HepG2 (cell line): Measurements from ENCODE around the gene DMPK. TPM values are rescaled to one million over a fixed set of nuclear protein-coding genes. Genes with fewer than 3 reads are reported as not detected.

Experiments
- ATAC-seq: fragments of 200-7000 bp; cut with Tn5 transposase; 3 replicates; pipeline ENCODE4 v1.9.1; 2020; ENCODE audit warnings: mild to moderate bottlenecking, moderate library complexity
- BruUV-seq: library from RNA; stranded (reverse); fragments of 400-500 nt; replicated peaks from 2 replicates; lab custom pipeline; 2021; lab: Mats Ljungman, UMichigan
- CTCF ChIA-PET: fragments of 300-600 bp; formaldehyde crosslinking; extraction: SDS; loops from one replicate; lab custom pipeline; 2021; ENCODE audit warnings: low total read pairs, inconsistent platforms, low intra/inter-chr PET ratio; lab: Yijun Ruan, JAX
- POLR2A ChIA-PET: fragments of 350-600 bp; sonication (Branson Sonifier 250); formaldehyde crosslinking; loops from one replicate; lab custom pipeline; 2020; ENCODE audit warnings: antibody characterized with exemption, inconsistent platforms; lab: Yijun Ruan, JAX
- DNase-seq: peaks from one replicate; pipeline ENCODE4 v3.0.0-alpha.2; 2015; ENCODE audit warnings: low spot score
- FAIRE-seq: peaks from 3 replicates; lab custom pipeline; 2011; peaks lifted over from hg19 to GRCh38; lab: Jason Lieb, UNC
- H2AFZ ChIP-seq: one replicate; pipeline ENCODE4 v1.6.1; 2011; ENCODE audit warnings: low read length, inconsistent platforms
- H3K27ac ChIP-seq: fragments of 300-600 bp; 3 replicates; pipeline ENCODE4 v1.8.0; 2011; ENCODE audit warnings: mixed run types, mild to moderate bottlenecking, mixed read lengths, low read length, inconsistent platforms; ENCODE audit not compliant: insufficient read depth; ENCODE audit errors: extremely low read length
- H3K27me3 ChIP-seq, 2 experiments: fragments of 200-600 bp in 1 of 2; 2 replicates in 1 of 2; 3 replicates in 1 of 2; pipeline versions ENCODE4 v1.6.0 to v1.8.0; 2011; ENCODE audit warnings: low read length in 2 of 2, mild to moderate bottlenecking in 2 of 2, moderate library complexity in 2 of 2, inconsistent platforms in 1 of 2; ENCODE audit not compliant: insufficient read depth in 2 of 2, control insufficient read depth in 1 of 2
- H3K36me3 ChIP-seq, 2 experiments: fragments of 200-600 bp in 1 of 2; replicated peaks in 1 of 2; 2 replicates in 1 of 2; 3 replicates in 1 of 2; pipeline versions ENCODE4 v1.5.1 to v1.8.0; 2011; ENCODE audit warnings: low read length in 2 of 2, inconsistent platforms in 1 of 2; ENCODE audit not compliant: insufficient read depth in 2 of 2, control insufficient read depth in 1 of 2
- H3K4me1 ChIP-seq: 2 replicates; pipeline ENCODE4 v1.5.1; 2012; ENCODE audit warnings: low read length, inconsistent platforms; ENCODE audit not compliant: insufficient read depth
- H3K4me2 ChIP-seq: 2 replicates; pipeline ENCODE4 v1.6.0; 2011; ENCODE audit warnings: low read depth, low read length, inconsistent platforms
- H3K4me3 ChIP-seq, 3 experiments: fragments of 200-600 bp in 1 of 3; sonication (generic), shearing (Covaris generic) in 1 of 3; replicated peaks in 1 of 3; 2 replicates each; pipeline ENCODE4 v1.5.1; 2011 to 2016; ENCODE audit warnings: low read length in 3 of 3, inconsistent platforms in 2 of 3, low read depth in 2 of 3, mild to moderate bottlenecking in 2 of 3, control low read depth in 1 of 3, mixed read lengths in 1 of 3; ENCODE audit not compliant: insufficient read depth in 1 of 3
- H3K79me2 ChIP-seq: one replicate; pipeline ENCODE4 v1.6.1; 2011; ENCODE audit warnings: low read length, inconsistent platforms; ENCODE audit not compliant: insufficient read depth
- H3K9ac ChIP-seq: 2 replicates; pipeline ENCODE4 v1.6.0; 2011; ENCODE audit warnings: mild to moderate bottlenecking, low read depth, low read length, inconsistent platforms; ENCODE audit not compliant: insufficient read depth
- H3K9me3 ChIP-seq: 2 replicates; pipeline ENCODE4 v1.5.1; 2012; ENCODE audit warnings: mild to moderate bottlenecking, low read length
- H4K20me1 ChIP-seq: 2 replicates; pipeline ENCODE4 v1.6.0; 2011; ENCODE audit warnings: inconsistent platforms, mild to moderate bottlenecking, low read length, moderate library complexity; ENCODE audit not compliant: insufficient read depth
- AHDC1 ChIP-seq: sonication (generic); formaldehyde crosslinking; IDR thresholded peaks from 2 replicates; pipeline ENCODE4 v1.5.1; 2020; ENCODE audit warnings: mild to moderate bottlenecking, missing genetic modification reagents, borderline replicate concordance
- BORCS8-MEF2B ChIP-seq: sonication (generic); formaldehyde crosslinking; IDR thresholded peaks from 2 replicates; pipeline ENCODE4 v1.8.0; 2022; ENCODE audit warnings: mild to moderate bottlenecking, missing genetic modification reagents
- BRF2 ChIP-seq: sonication (generic); formaldehyde crosslinking; IDR thresholded peaks from 2 replicates; pipeline ENCODE4 v1.8.1; 2022; ENCODE audit warnings: mild to moderate bottlenecking, missing genetic modification reagents
- CAMTA2 ChIP-seq: sonication (generic); formaldehyde crosslinking; IDR thresholded peaks from 2 replicates; pipeline ENCODE4 v1.4.0; 2020; ENCODE audit warnings: mild to moderate bottlenecking, missing genetic modification reagents, borderline replicate concordance
- JDP2 ChIP-seq: sonication (generic); formaldehyde crosslinking; IDR thresholded peaks from 2 replicates; pipeline ENCODE4 v1.8.1; 2022; ENCODE audit warnings: missing genetic modification reagents, borderline replicate concordance
- NR0B2 ChIP-seq: sonication (generic); formaldehyde crosslinking; IDR thresholded peaks from 2 replicates; pipeline ENCODE4 v1.4.0; 2020; ENCODE audit warnings: mild to moderate bottlenecking, missing genetic modification reagents
- NR2F1 ChIP-seq, 2 experiments: fragments of 450-650 bp in 1 of 2; formaldehyde crosslinking in 1 of 2; IDR thresholded peaks; 2 replicates each; pipeline versions ENCODE4 v1.5.0 to v1.6.1; 2016 to 2020; ENCODE audit warnings: mild to moderate bottlenecking in 1 of 2, missing compliant biosample characterization in 1 of 2, missing genetic modification reagents in 1 of 2, moderate library complexity in 1 of 2
- RBFOX2 ChIP-seq: fragments of 200-400 bp; formaldehyde crosslinking; IDR thresholded peaks from 2 replicates; pipeline ENCODE4 v1.6.1; 2017; ENCODE audit warnings: low read depth, mild to moderate bottlenecking, low read length
- TBP ChIP-seq: sonication (generic); formaldehyde crosslinking; IDR thresholded peaks from 2 replicates; pipeline ENCODE4 v1.5.0; 2020; ENCODE audit warnings: missing genetic modification reagents
- ZFP36L1 ChIP-seq: sonication (generic); formaldehyde crosslinking; IDR thresholded peaks from 2 replicates; pipeline ENCODE4 v1.8.0; 2022; ENCODE audit warnings: mild to moderate bottlenecking, missing genetic modification reagents, moderate library complexity
- ZNF251 ChIP-seq: sonication (generic); formaldehyde crosslinking; IDR thresholded peaks from 2 replicates; pipeline ENCODE4 v1.9.0; 2021; ENCODE audit warnings: mild to moderate bottlenecking, missing genetic modification reagents
- ZNF564 ChIP-seq: sonication (generic); formaldehyde crosslinking; IDR thresholded peaks from 2 replicates; pipeline ENCODE4 v1.8.1; 2023; ENCODE audit warnings: mild to moderate bottlenecking, missing genetic modification reagents
- ZNF761 ChIP-seq: sonication (generic); formaldehyde crosslinking; conservative IDR thresholded peaks from 2 replicates; pipeline ENCODE4 v1.4.0; 2020; ENCODE audit warnings: mild to moderate bottlenecking, missing genetic modification reagents
- ZUFSP ChIP-seq: sonication (generic); formaldehyde crosslinking; IDR thresholded peaks from 2 replicates; pipeline ENCODE4 v1.9.0; 2021; ENCODE audit warnings: missing genetic modification reagents, mild to moderate bottlenecking, borderline replicate concordance
- WGBS: methylation state at CpG from one replicate; pipeline ENCODE4 v1.1.6; 2017; ENCODE audit warnings: low lambda C conversion rate; 5-methylcytosine and 5-hydroxymethylcytosine counted together
- in situ Hi-C: cut with HindIII; loops from 2 replicates; pipeline ENCODE4 v1.10.0; 2017; ENCODE audit warnings: low pct_unique_long_range_greater_than_20kb; ENCODE audit not compliant: extremely low pct_ligation_motif_present
- intact Hi-C: fragments of 100-400 bp; cut with micrococcal nuclease; formaldehyde crosslinking; loops from one replicate; pipeline ENCODE4 v1.10.0; 2022; ENCODE audit not compliant: unreplicated experiment
- polyA plus RNA-seq, 8 experiments: library from polyadenylated mRNA; depleted of rRNA in 3 of 8; stranded (reverse) in 7 of 8; unstranded in 1 of 8; fragments of >200 nt; fragmentation: Illumina TruSeq in 4 of 8; extraction: Trizol in 4 of 8; gene quantifications; 2 replicates each; pipeline versions ENCODE4 v1.2.1 to v1.2.3, GENCODE V29; 2011 to 2016; ENCODE audit warnings: low read depth in 4 of 8, missing spikeins in 1 of 8, mixed read lengths in 1 of 8; ENCODE audit not compliant: insufficient read depth in 1 of 8
- total RNA-seq, 5 experiments: library from RNA; depleted of rRNA; stranded (reverse); fragments of >200 nt; fragmentation: Illumina TruSeq; extraction: Trizol; gene quantifications; 2 replicates each; pipeline ENCODE4 v1.2.3, GENCODE V29; 2016; ENCODE audit warnings: low read depth in 1 of 5

DMPK gene
- total and polyA plus RNA-seq, 2 of the 13 experiments (the other 11 are each of a cell fraction or from before 2014, with no cell fraction given) = 5.3 to 8.8 TPM

GRCh38 chr19:45825917-45826893, 43.9 kb upstream of the DMPK start:
- Histone ChIP-seq H3K36me3 (peaks cover 36 to 84% of the 10 kb centered on the region in 2 experiments), H3K4me1 (no peaks in the 10 kb centered on the region), H3K27me3 (no peaks in the 10 kb centered on the region), H2AFZ (no peak overlapping the region), H3K9ac (no peak overlapping the region), H3K9me3 (no peaks in the 10 kb centered on the region), H3K4me2 (no peak overlapping the region), H3K4me3 (no peak overlapping the region), H3K27ac (no peak overlapping the region), H3K79me2 (no peaks in the 10 kb centered on the region), H4K20me1 (no peaks in the 10 kb centered on the region)
- WGBS = 85% methylated on average over 18 of the region's 22 CpGs
- ATAC-seq (no peak), DNase-seq (no peak), FAIRE-seq (no peak)
- ChIA-PET POLR2A (interaction anchor here (1.3 kb wide), 1 partner anchor 56 kb away, joined by 3 read pairs; no protein-coding TSS in a partner anchor), CTCF (no interaction called here)
- in situ Hi-C loops = no loop called here
- intact Hi-C loops = no loop called here
- no TSS peak for BruUV-seq
- TF ChIP-seq ZNF564 (CRISPR knock-in tag) (no peak), AHDC1 (no peak), CAMTA2 (CRISPR knock-in tag) (no peak), NR2F1 (CRISPR knock-in tag; IDR thresholded peaks at IDR 0.05) (no peak), ZNF251 (no peak), JDP2 (CRISPR knock-in tag) (no peak), ZFP36L1 (CRISPR knock-in tag) (no peak), RBFOX2 (no peak), TBP (CRISPR knock-in tag) (no peak), ZNF761 (CRISPR knock-in tag) (no peak), NR0B2 (CRISPR knock-in tag) (no peak), BRF2 (no peak), BORCS8-MEF2B (CRISPR knock-in tag) (no peak), ZUFSP (CRISPR knock-in tag) (no peak)
